Rectal smooth muscle tissue (tissue), 1 donor: ENCODE data around the gene OPRM1.
"Not testable (repeated sequence)": the region's sequence is repeated elsewhere in the genome, so short reads cannot be mapped to it uniquely, and the experiment has no call there.

ENCODE experiments used
- H3K27ac ChIP-seq: one replicate; pipeline ENCODE4 v1.7.0; 2013; ENCODE audit warnings: low read depth, low read length, inconsistent platforms
- H3K27me3 ChIP-seq: one replicate; pipeline ENCODE4 v1.7.0; 2013; ENCODE audit warnings: low read length; ENCODE audit not compliant: control insufficient read depth, insufficient read depth
- H3K36me3 ChIP-seq: one replicate; pipeline ENCODE4 v1.7.0; 2013; ENCODE audit warnings: low read length; ENCODE audit not compliant: control insufficient read depth, insufficient read depth
- H3K4me1 ChIP-seq: one replicate; pipeline ENCODE4 v1.7.0; 2013; ENCODE audit warnings: low read length; ENCODE audit not compliant: control insufficient read depth, insufficient read depth
- H3K4me3 ChIP-seq: one replicate; pipeline ENCODE4 v1.7.0; 2013; ENCODE audit warnings: low read length
- H3K9ac ChIP-seq: one replicate; pipeline ENCODE4 v1.7.0; 2013; ENCODE audit warnings: low read length

OPRM1 gene

DNA sequence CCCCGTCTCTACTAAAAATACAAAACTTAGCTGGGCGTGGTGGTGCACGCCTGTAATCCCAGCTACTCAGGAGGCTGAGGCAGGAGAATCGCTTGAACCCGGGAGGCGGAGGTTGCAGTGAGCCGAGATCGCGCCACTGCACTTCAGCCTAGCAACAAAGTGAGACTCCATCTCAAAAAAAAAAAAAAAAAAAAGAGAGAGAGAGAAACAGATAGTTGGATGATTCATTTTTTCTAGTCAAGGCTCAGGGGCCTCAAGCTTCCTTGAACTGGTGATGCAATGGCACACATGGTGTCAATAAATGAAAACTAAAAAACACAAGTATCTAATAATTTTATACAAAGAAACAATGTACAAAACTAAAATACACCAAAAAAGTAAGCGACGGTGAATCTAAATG, 202.0 kb downstream of the OPRM1 start:
- H3K4me1 ChIP-seq, H3K9ac ChIP-seq, H3K4me3 ChIP-seq, H3K27ac ChIP-seq, H3K27me3 ChIP-seq, H3K36me3 ChIP-seq: not testable (repeated sequence)

DNA sequence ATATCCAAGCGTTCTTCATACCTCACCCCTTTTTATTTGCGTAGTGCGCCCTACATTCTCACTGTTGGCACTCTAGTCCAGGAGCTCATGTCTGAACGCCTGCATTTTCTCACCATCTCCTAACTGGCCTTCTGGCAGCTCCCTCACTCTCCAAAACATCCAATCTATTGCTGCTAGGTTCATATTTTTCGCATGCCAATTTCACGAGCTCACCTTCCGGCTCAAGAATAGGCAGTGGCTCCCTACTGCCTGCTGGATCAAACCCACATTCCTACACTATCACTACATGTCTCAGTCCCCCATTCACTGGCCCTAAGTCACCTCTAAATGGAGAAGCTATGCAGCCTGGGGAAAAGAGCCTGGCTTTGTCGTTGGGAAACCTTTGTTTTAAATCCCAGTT, 202.5 kb downstream of the OPRM1 start:
- H3K4me3 ChIP-seq = no peak overlapping the region
- H3K27me3 ChIP-seq = no peaks in the 10 kb centered on the region
- H3K9ac ChIP-seq = no peak overlapping the region
- no peak overlapping the region for H3K27ac ChIP-seq
- H3K36me3 ChIP-seq = no peaks in the 10 kb centered on the region
- no peaks in the 10 kb centered on the region for H3K4me1 ChIP-seq

GRCh38 chr6:154242617-154243357, 203.7 kb downstream of the OPRM1 start:
- no peaks in the 10 kb centered on the region for H3K4me1 ChIP-seq
- H3K36me3 ChIP-seq = no peaks in the 10 kb centered on the region
- H3K27ac ChIP-seq = no peak overlapping the region
- H3K9ac ChIP-seq = no peak overlapping the region
- no peaks in the 10 kb centered on the region for H3K27me3 ChIP-seq
- H3K4me3 ChIP-seq = no peak overlapping the region

DNA sequence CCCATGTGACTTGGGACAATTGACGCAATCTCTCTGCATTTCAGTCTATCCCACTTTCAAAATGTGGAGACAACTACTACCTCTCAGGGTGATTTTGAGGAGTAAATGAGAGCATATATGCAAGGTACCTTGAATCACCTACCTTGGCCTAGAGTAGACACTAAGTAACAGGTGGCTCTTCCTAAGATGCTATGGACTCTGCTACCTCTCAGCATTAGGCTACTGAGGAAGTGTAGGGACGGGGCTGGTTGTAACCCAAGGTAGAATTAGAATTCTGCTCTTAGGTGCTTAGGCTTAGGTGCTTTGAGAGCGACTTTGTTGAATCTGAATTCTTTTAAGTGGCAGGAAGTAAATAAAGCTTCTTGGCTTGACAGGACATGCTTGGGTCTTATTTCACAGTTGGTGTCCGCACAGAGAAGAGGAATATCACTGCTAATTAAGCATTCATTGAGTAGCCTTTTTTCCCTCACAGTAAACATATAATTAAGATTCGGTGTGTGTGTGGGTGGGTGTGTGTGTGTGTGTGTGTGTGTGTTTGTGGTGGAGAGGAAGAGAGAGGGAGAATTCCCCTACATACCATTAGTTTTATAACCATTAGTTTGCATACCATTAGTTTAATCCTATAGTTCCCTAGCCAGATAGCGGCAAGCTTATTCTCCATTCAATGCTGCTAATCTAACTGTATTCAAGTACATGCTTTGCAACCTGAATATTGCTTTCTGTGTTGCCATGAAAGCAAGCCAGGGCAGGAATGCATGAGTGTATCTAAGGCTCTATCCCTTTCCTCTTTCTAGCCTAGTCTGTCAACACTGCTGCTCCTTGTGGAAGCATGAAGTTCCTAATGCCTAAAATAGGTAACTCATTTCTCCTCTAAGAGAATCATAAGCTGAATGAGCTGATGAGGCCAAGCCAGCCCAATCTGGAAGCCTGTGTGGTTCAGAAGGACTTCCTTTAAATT, 205.0 kb downstream of the OPRM1 start:
- Histone ChIP-seq H3K4me1 (no peaks in the 10 kb centered on the region), H3K4me3 (no peak overlapping the region), H3K27me3 (no peaks in the 10 kb centered on the region), H3K36me3 (no peaks in the 10 kb centered on the region), H3K27ac (no peak overlapping the region), H3K9ac (no peak overlapping the region)

GRCh38 chr6:154245506-154245905, 206.5 kb downstream of the OPRM1 start:
- Histone ChIP-seq H3K4me3 (no peak overlapping the region), H3K27me3 (no peaks in the 10 kb centered on the region), H3K36me3 (no peaks in the 10 kb centered on the region), H3K27ac (no peak overlapping the region), H3K4me1 (no peaks in the 10 kb centered on the region), H3K9ac (no peak overlapping the region)

DNA sequence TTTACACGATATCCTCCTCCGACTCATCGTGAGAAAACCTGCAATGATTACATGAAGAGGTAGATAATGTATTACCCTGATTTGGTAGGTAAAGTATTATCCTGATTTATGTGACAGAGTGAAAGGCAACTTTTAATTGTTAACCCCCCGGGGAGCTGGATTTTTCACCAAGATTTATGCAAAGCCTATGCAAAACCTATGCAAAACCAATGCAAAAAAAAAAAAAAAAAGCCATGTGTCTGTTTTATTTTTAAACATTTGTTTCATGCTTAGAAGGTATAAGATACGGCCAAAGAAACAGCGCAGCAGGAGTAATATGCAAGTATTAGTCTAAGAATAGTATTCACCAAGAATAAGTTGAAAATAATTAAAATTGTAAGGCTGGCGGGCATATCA, 207.7 kb downstream of the OPRM1 start:
- H3K27ac ChIP-seq = no peak overlapping the region
- H3K27me3 ChIP-seq = no peaks in the 10 kb centered on the region
- no peaks in the 10 kb centered on the region for H3K36me3 ChIP-seq
- no peak overlapping the region for H3K4me3 ChIP-seq
- no peak overlapping the region for H3K9ac ChIP-seq
- H3K4me1 ChIP-seq = no peaks in the 10 kb centered on the region

DNA sequence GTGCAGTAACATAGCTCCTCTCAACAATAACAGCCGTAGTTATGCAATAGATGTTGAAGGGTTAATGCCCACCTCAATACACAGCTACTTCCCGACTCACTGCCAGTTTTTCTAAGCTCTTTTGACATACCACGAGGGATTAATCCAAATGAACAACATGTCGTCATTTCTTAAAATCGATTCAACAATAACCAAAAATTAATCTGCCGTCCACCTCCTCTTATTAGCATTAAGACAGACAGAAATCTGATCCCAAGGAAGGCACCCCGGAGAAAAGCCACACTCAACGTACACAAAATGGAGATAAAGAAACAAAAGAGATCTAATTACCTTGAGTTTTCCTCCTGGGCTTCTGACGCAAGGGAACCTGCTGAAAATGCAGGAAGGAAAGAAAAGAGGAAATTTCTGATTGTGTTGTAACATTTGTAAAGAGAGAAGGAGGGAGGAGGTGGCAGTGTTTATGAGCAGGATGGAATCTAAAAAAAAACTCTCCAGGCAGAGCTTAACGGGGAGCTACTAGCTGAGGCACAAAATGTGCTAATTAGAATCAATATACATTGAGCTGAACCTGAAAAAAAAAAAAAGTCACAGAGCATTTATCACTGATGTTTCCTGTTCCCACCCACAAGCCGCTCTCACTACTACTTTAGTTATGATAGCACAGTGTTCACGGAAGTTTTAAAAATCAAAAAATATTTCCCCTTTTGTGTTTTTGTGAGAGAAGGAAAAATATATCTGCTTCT, 208.2 kb downstream of the OPRM1 start:
- Histone ChIP-seq H3K4me3 (no peak overlapping the region), H3K27me3 (no peaks in the 10 kb centered on the region), H3K9ac (no peak overlapping the region), H3K4me1 (no peaks in the 10 kb centered on the region), H3K36me3 (no peaks in the 10 kb centered on the region), H3K27ac (no peak overlapping the region)

- H3K27ac ChIP-seq = no peak overlapping the region
- H3K9ac ChIP-seq = no peak overlapping the region
- no peak overlapping the region for H3K4me3 ChIP-seq
- no peaks in the 10 kb centered on the region for H3K27me3 ChIP-seq
- no peaks in the 10 kb centered on the region for H3K36me3 ChIP-seq
- no peaks in the 10 kb centered on the region for H3K4me1 ChIP-seq
These were observed 210.7 kb downstream of the OPRM1 start for GRCh38 chr6:154249499-154250298.

DNA sequence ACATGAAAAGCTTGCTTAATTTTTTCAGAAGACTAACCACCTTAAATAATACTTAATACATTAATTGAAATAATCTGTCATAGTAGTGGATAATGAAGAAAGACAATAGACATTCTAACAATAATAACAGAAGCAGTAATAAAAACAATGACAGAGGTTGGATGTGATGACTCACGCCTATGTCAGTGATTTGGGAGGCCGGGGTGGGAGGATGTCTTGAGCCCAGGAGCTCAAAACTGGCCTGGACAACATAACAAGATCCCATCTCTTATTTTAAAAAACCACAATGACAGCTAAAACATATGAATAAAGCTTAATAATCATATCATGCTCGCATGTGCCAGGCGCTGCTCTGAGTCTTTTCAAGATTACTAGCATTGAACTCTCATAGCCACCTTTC, 212.1 kb downstream of the OPRM1 start:
- H3K9ac ChIP-seq = no peak overlapping the region
- H3K27me3 ChIP-seq = no peaks in the 10 kb centered on the region
- H3K27ac ChIP-seq = no peak overlapping the region
- H3K4me1 ChIP-seq = no peaks in the 10 kb centered on the region
- no peaks in the 10 kb centered on the region for H3K36me3 ChIP-seq
- no peak overlapping the region for H3K4me3 ChIP-seq

DNA sequence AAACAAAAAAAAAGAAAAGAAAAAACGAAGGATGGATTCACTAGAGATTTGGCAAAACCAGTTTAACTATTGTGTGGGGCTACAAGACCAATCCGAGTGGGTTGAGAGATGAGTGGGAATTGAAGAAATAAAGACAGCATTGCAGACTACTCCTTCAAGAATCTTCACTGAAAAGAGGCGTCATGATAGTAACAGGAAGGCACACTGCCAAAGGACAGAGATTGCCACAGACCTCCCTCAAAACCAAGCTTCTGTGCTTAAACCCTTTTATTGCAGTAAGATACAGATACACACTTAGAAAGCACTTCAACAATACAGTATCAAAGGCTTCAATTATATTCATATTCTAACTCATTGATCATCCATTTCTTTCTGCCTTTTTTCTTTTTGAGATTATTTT, 213.6 kb downstream of the OPRM1 start:
- H3K4me1 ChIP-seq = no peaks in the 10 kb centered on the region
- no peak overlapping the region for H3K27ac ChIP-seq
- H3K36me3 ChIP-seq = no peaks in the 10 kb centered on the region

GRCh38 chr6:154257067-154257466, 218.0 kb downstream of the OPRM1 start:
- Histone ChIP-seq H3K27me3 (no peaks in the 10 kb centered on the region), H3K4me1 (no peaks in the 10 kb centered on the region), H3K9ac (no peak overlapping the region), H3K4me3 (no peak overlapping the region), H3K36me3 (no peaks in the 10 kb centered on the region), H3K27ac (no peak overlapping the region)

More for the DNA sequence above, 213.6 kb downstream of the OPRM1 start:
- no peaks in the 10 kb centered on the region for H3K27me3 ChIP-seq
- no peak overlapping the region for H3K9ac ChIP-seq
- H3K4me3 ChIP-seq = no peak overlapping the region
